Measurements from ENCODE around the gene C1QTNF8.
A peak's percentile ranks its signal among the peaks of the same experiment; 100 is the strongest.

Gene C1QTNF8

DNA sequence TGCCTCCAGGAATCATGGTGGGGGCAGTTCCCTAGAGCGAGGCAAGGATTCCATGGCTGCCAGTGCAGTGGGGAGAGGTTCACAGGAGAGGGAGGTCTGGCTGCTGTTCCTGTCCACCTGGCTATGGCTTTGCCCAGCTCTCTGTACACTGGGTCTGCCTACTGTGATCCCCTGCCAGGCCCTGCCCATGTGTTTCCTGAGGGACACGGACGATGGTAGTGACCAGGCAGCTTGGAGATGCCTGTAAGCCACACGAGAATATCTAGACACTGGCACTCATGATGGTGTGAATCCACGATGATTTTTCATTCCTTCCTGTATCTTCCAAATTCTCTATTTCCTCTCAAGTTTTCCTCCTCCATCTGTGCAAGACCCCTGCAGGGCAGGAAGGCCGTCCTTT lies 11.1 kb downstream of the C1QTNF8 start:
- ATAC-seq = no peak
- no peak for TF ChIP-seq CSDC2 (CRISPR knock-in tag; IDR thresholded peaks at IDR 0.05)
- TF ChIP-seq ARNTL (CRISPR knock-in tag; IDR thresholded peaks at IDR 0.05; ENCODE audit: borderline replicate concordance, low read depth) = no peak
- no peak for TF ChIP-seq RARB (CRISPR knock-in tag; IDR thresholded peaks at IDR 0.05)
- no peak for TF ChIP-seq TCF4 (CRISPR knock-in tag; IDR thresholded peaks at IDR 0.05; ENCODE audit: borderline replicate concordance)
- TF ChIP-seq ESRRG (CRISPR knock-in tag; IDR thresholded peaks at IDR 0.05) = no peak
- TF ChIP-seq CREB5 (CRISPR knock-in tag; IDR thresholded peaks at IDR 0.05; ENCODE audit: low read depth) = no peak
- no peak for TF ChIP-seq PATZ1 (CRISPR knock-in tag; IDR thresholded peaks at IDR 0.05; ENCODE audit: borderline replicate concordance)
- no peak for TF ChIP-seq CSRNP3 (CRISPR knock-in tag; IDR thresholded peaks at IDR 0.05)
- no peak for TF ChIP-seq ZNF8 (CRISPR knock-in tag; IDR thresholded peaks at IDR 0.05)
- no peak for TF ChIP-seq ZFP3 (CRISPR knock-in tag; IDR thresholded peaks at IDR 0.05)
- TF ChIP-seq, protein P1, sequence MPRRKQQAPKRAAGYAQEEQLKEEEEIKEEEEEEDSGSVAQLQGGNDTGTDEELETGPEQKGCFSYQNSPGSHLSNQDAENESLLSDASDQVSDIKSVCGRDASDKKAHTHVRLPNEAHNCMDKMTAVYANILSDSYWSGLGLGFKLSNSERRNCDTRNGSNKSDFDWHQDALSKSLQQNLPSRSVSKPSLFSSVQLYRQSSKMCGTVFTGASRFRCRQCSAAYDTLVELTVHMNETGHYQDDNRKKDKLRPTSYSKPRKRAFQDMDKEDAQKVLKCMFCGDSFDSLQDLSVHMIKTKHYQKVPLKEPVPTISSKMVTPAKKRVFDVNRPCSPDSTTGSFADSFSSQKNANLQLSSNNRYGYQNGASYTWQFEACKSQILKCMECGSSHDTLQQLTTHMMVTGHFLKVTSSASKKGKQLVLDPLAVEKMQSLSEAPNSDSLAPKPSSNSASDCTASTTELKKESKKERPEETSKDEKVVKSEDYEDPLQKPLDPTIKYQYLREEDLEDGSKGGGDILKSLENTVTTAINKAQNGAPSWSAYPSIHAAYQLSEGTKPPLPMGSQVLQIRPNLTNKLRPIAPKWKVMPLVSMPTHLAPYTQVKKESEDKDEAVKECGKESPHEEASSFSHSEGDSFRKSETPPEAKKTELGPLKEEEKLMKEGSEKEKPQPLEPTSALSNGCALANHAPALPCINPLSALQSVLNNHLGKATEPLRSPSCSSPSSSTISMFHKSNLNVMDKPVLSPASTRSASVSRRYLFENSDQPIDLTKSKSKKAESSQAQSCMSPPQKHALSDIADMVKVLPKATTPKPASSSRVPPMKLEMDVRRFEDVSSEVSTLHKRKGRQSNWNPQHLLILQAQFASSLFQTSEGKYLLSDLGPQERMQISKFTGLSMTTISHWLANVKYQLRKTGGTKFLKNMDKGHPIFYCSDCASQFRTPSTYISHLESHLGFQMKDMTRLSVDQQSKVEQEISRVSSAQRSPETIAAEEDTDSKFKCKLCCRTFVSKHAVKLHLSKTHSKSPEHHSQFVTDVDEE (CRISPR knock-in tag; IDR thresholded peaks at IDR 0.05) = no peak
- TF ChIP-seq ISL1 (CRISPR knock-in tag; IDR thresholded peaks at IDR 0.05) = no peak
- no peak for TF ChIP-seq GLIS3 (CRISPR knock-in tag; IDR thresholded peaks at IDR 0.05)
- no peak for TF ChIP-seq OSR1 (CRISPR knock-in tag; IDR thresholded peaks at IDR 0.05)
- no peak for TF ChIP-seq BACH2 (CRISPR knock-in tag; IDR thresholded peaks at IDR 0.05; ENCODE audit: borderline replicate concordance)
- no peak for TF ChIP-seq ZC3H10 (CRISPR knock-in tag; IDR thresholded peaks at IDR 0.05)
- TF ChIP-seq PPARA (CRISPR knock-in tag; IDR thresholded peaks at IDR 0.05; ENCODE audit: borderline replicate concordance) = no peak
- TF ChIP-seq SNAI2 (CRISPR knock-in tag; IDR thresholded peaks at IDR 0.05) = no peak

DNA sequence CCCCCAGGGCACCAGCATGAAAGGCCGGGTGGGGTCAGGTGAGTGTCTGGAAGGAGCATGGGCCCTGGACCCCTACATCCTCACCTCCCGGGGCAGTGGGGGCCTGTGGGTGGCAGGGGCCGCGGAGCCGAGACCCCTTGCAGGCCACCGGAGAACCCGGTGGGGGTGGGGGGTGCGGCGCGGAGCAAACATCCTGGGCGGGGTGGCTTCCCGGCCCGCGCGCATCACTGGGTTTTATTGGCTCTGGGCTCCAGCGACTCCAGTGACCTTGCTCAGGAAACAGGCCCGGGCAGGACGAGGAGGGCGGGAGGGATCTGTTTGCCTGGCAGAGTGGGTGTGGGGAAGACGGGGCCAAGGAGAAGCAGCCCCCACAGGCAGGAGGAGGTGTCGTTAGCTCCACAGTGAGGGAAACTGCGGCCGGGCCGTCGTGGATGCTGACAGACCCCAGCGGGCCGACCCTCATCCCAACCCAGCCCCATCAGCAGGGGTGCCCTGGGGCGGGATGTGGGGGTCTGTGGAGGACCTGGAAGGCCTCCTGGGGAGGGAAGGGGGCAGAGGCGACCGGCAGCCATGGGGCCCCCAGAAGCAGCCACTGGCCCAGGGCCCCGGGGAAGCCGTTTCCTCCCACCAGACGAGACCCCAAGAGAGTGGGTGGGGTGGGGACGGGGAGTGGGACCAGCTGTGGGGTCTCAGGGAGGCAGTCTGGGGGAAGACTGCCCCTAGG lies 12.9 kb downstream of the C1QTNF8 start:
- ATAC-seq = no peak
- TF ChIP-seq ZNF565 (CRISPR knock-in tag; conservative IDR thresholded peaks at IDR 0.05; ENCODE audit: low read depth) (no peak), ZFP3 (CRISPR knock-in tag; IDR thresholded peaks at IDR 0.05) (no peak), ARNTL (CRISPR knock-in tag; IDR thresholded peaks at IDR 0.05; ENCODE audit: borderline replicate concordance, low read depth) (no peak), POU6F1 (CRISPR knock-in tag; IDR thresholded peaks at IDR 0.05; ENCODE audit: borderline replicate concordance, low read depth) (no peak), TCF4 (CRISPR knock-in tag; IDR thresholded peaks at IDR 0.05; ENCODE audit: borderline replicate concordance) (no peak)

GRCh38 chr16:1082266-1082951 lies 13.6 kb downstream of the C1QTNF8 start:
- no peak for TF ChIP-seq GLIS3 (CRISPR knock-in tag; IDR thresholded peaks at IDR 0.05)
- peak; percentile 47; the same call in 2 of the 3 replicates for ATAC-seq

Data from SK-N-SH treated with all-trans-retinoic acid at 6 μM for 48 hours (cell line).